Testis (tissue), 3 donors: ENCODE measurements around the gene ANKS1B. TPM values are rescaled to one million over a fixed set of nuclear protein-coding genes. Genes with fewer than 3 reads are reported as not detected.

Experiments used
- DNase-seq: peaks from one replicate; pipeline ENCODE4 v3.0.0-alpha.2; 2019
- H3K27ac ChIP-seq, 2 donors: fragments of 200-600 bp; sonication (generic); one replicate each; pipeline ENCODE4 v1.5.1; 2019
- H3K27me3 ChIP-seq: fragments of 200-600 bp; sonication (generic); one replicate; pipeline ENCODE4 v1.5.1; 2019
- H3K36me3 ChIP-seq: fragments of 200-600 bp; sonication (generic); one replicate; pipeline ENCODE4 v1.5.1; 2017; ENCODE audit warnings: low read depth; ENCODE audit errors: missing control alignments
- H3K4me1 ChIP-seq: fragments of 200-600 bp; sonication (generic); one replicate; pipeline ENCODE4 v1.5.1; 2019
- H3K4me3 ChIP-seq, 2 donors: fragments of 200-600 bp; sonication (generic); one replicate each; pipeline ENCODE4 v1.5.1; 2017 to 2019
- H3K9me3 ChIP-seq: fragments of 200-600 bp; sonication (generic); one replicate; pipeline ENCODE4 v1.5.1; 2017
- POLR2A ChIP-seq: fragments of 450-650 bp; IDR thresholded peaks from one replicate; pipeline ENCODE4 v1.6.1; 2017; ENCODE audit warnings: antibody characterized with exemption, mild to moderate bottlenecking, moderate library complexity
- WGBS, 2 donors: methylation state at CpG; one replicate each; pipeline ENCODE4 v1.1.5; 2018; 5-methylcytosine and 5-hydroxymethylcytosine counted together
- intact Hi-C: fragments of 100-400 bp; cut with DNase I; formaldehyde crosslinking; loops from one replicate; pipeline ENCODE4 v1.15.1; 2023; ENCODE audit warnings: low total_unique reads
- polyA plus RNA-seq: library from polyadenylated mRNA; stranded (reverse); fragments of 350-450 nt; fragmentation: Illumina TruSeq; extraction: RNeasy Lipid Tissue Mini Kit (QIAGEN cat#74804); gene quantifications from one replicate; pipeline ENCODE4 v1.2.3, GENCODE V29; 2014; ENCODE audit warnings: low read depth, low replicate concordance; ENCODE audit not compliant: insufficient read depth
- total RNA-seq, 2 donors: library from RNA; depleted of rRNA; stranded (reverse); fragments of >200 nt; gene quantifications; one replicate each; pipeline ENCODE4 v1.2.3, GENCODE V29; 2016
- TF ChIP-seq, protein P1 (sequence below), 3 experiments: fragments of 450-650 bp in 2 of 3; fragments of 200-600 bp in 1 of 3; sonication (generic) in 1 of 3; IDR thresholded peaks; one replicate each; pipeline ENCODE4 v1.5.1; 2016 to 2019; ENCODE audit warnings: antibody characterized with exemption in 3 of 3, mild to moderate bottlenecking in 2 of 3, moderate library complexity in 1 of 3

Gene ANKS1B
- total and polyA plus RNA-seq, 3 donors from 2014 or later = 26.8 to 58.2 (median 30.9) TPM

GRCh38 chr12:99152337-99152736, 832.4 kb downstream of the ANKS1B start:
- H3K4me3 ChIP-seq = no peak overlapping the region
- intact Hi-C loops = no loop called here

DNA sequence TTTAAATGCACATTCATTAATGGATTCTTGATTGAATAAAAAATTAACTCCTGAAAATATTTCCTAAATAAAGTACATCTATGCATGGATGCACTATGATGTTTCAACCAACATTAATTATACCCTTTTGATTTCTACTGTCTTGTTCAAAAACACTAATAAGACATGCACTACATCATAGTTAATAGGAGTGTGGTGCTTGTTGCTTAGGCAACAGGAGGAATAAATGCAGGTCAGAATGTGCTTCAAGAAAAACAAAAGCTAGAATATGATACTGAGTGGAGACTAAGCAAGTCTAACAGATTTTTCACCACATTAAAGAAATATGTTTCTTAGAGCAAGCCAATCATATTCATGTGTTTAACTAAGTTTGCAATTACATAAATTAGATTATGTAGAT, 833.0 kb downstream of the ANKS1B start:
- Histone ChIP-seq H3K27ac (no peak overlapping the region), H3K27me3 (no peaks in the 10 kb centered on the region), H3K4me1 (no peaks in the 10 kb centered on the region), H3K9me3 (no peaks in the 10 kb centered on the region), H3K4me3 (no peak overlapping the region), H3K36me3 (no peaks in the 10 kb centered on the region)
- intact Hi-C loops = no loop called here
- no peak for TF ChIP-seq POLR2A
- TF ChIP-seq, protein P1, sequence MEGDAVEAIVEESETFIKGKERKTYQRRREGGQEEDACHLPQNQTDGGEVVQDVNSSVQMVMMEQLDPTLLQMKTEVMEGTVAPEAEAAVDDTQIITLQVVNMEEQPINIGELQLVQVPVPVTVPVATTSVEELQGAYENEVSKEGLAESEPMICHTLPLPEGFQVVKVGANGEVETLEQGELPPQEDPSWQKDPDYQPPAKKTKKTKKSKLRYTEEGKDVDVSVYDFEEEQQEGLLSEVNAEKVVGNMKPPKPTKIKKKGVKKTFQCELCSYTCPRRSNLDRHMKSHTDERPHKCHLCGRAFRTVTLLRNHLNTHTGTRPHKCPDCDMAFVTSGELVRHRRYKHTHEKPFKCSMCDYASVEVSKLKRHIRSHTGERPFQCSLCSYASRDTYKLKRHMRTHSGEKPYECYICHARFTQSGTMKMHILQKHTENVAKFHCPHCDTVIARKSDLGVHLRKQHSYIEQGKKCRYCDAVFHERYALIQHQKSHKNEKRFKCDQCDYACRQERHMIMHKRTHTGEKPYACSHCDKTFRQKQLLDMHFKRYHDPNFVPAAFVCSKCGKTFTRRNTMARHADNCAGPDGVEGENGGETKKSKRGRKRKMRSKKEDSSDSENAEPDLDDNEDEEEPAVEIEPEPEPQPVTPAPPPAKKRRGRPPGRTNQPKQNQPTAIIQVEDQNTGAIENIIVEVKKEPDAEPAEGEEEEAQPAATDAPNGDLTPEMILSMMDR (IDR thresholded peaks at IDR 0.05) = no peak
- DNase-seq = no peak

More at GRCh38 chr12:99152337-99152736, 832.4 kb downstream of the ANKS1B start:
- no peaks in the 10 kb centered on the region for H3K4me1 ChIP-seq
- no peaks in the 10 kb centered on the region for H3K27me3 ChIP-seq
- no peak overlapping the region for H3K27ac ChIP-seq
- WGBS, 2 donors = 90% methylated on average over 2 of the region's 2 CpGs
- no peak for DNase-seq
- no peaks in the 10 kb centered on the region for H3K36me3 ChIP-seq
- TF ChIP-seq, protein P1 (IDR thresholded peaks at IDR 0.05) = no peak
- no peak for TF ChIP-seq POLR2A
- H3K9me3 ChIP-seq = no peaks in the 10 kb centered on the region

DNA sequence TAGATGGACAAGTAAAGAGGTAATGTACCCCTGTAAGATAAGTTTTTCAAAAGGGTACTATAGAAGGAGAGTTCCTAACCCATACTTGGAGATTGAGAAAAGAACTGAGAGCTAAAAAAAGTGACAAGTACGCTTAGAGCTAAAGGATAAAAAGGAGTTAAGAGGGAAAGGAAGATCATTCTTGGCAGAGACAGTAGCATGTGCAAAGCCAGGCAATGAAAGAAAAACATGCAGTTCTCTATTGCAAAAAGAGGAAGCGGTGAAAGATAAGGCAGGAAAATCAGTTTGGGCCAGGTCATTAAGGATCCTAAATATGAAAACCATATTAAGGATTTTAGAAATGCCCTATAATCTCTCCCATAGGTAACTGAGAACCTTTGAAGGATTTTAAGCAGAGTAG, 837.6 kb downstream of the ANKS1B start:
- H3K36me3 ChIP-seq = no peaks in the 10 kb centered on the region
- intact Hi-C loops = no loop called here
- no peak overlapping the region for H3K4me3 ChIP-seq
- DNase-seq = no peak
- TF ChIP-seq POLR2A = no peak
- TF ChIP-seq, protein P1 (IDR thresholded peaks at IDR 0.05) = no peak
- 45 to 54% methylated on average over 2 of the region's 2 CpGs for WGBS, 2 donors
- no peaks in the 10 kb centered on the region for H3K4me1 ChIP-seq
- no peaks in the 10 kb centered on the region for H3K9me3 ChIP-seq
- no peak overlapping the region for H3K27ac ChIP-seq
- H3K27me3 ChIP-seq = no peaks in the 10 kb centered on the region

DNA sequence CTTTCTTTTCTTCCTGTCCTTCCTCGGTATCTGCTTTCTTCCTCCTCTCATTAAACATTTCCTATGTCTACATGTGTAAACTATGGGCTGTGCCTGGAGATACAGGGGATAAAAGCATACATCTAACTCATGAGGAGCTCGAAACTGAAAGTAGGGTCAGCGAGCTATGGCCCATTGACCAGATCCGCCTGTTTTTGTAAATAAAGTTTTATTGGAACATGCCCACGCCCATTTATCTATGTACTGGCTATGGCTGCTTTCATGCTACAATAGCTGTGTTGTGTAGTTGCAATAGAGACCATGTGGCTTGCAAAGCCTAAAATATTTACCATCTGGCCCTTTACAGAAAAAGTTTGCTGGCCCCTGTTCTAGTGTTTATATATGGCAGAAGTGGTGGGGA, 838.0 kb downstream of the ANKS1B start:
- intact Hi-C loops = no loop called here

DNA sequence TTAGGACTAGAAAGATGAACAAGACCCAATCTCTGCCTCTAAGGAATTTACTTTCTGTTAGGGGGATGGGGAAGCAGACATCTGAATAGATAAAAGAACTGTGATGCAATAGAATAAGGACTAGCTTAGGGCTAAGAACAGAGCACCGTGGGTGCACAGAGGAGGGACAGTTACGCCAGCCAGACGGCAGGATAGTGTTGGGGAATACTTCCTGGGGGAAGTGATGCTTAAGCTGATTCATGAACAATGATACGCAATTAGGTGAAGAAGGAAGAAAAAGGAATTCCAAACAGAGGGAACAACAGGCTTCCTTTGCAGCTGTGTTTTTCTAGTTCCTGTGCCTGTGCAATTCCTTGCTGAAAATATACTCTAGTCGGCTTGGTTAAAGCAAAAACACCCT, 838.6 kb downstream of the ANKS1B start:
- 61 to 62% methylated on average over 5 of the region's 5 CpGs for WGBS, 2 donors

More for the DNA sequence above, 838.0 kb downstream of the ANKS1B start:
- Histone ChIP-seq H3K4me3 (no peak overlapping the region), H3K27me3 (no peaks in the 10 kb centered on the region), H3K4me1 (no peaks in the 10 kb centered on the region), H3K9me3 (no peaks in the 10 kb centered on the region), H3K36me3 (no peaks in the 10 kb centered on the region), H3K27ac (no peak overlapping the region)
- no peak for DNase-seq
- TF ChIP-seq, protein P1 (IDR thresholded peaks at IDR 0.05) = no peak
- no peak for TF ChIP-seq POLR2A
- 78% methylated on average over 5 of the region's 5 CpGs for WGBS, 2 donors

More for the DNA sequence above, 838.6 kb downstream of the ANKS1B start:
- no peaks in the 10 kb centered on the region for H3K4me1 ChIP-seq
- H3K27ac ChIP-seq = no peak overlapping the region
- intact Hi-C loops = no loop called here
- DNase-seq = no peak
- no peaks in the 10 kb centered on the region for H3K9me3 ChIP-seq
- H3K36me3 ChIP-seq = no peaks in the 10 kb centered on the region
- H3K27me3 ChIP-seq = no peaks in the 10 kb centered on the region
- no peak for TF ChIP-seq POLR2A
- TF ChIP-seq, protein P1 (IDR thresholded peaks at IDR 0.05) = no peak
- H3K4me3 ChIP-seq = no peak overlapping the region
